HG03064 (cell line): Measurements from ENCODE around the gene SLC7A5.
"Not testable (repeated sequence)": the region's sequence is repeated elsewhere in the genome, so short reads cannot be mapped to it uniquely, and the experiment has no call there.

Experiments
- ATAC-seq: cut with Tn5 transposase; IDR thresholded peaks from one replicate; pipeline ENCODE4 v1.9.1; 2021; ENCODE audit warnings: low read depth; ENCODE audit not compliant: unreplicated experiment

Gene SLC7A5

GRCh38 chr16:87802670-87803069, 66.6 kb downstream of the SLC7A5 start:
- no peak for ATAC-seq

GRCh38 chr16:87801679-87802259, 67.5 kb downstream of the SLC7A5 start:
- no peak for ATAC-seq

DNA sequence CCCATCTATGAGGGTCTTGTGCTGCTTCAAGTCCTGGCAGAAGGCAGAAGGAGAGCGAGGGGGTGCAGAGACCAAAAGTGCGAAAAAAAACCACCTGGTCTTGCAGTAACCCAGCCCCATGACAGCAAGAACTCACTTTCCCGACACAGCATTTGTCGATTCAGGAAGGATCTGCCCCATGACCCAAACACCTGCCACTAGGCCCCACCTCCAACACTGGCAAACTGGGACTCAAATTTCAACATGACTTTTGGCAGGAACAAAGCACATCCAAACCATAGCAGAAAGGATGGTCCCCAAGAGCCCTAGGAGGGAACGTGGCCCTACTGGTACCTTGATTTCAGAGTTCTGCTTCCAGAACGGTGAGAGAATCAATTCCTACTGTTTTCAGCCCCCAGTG, 68.8 kb downstream of the SLC7A5 start:
- ATAC-seq = no peak

- ATAC-seq = no peak
These were observed 74.0 kb downstream of the SLC7A5 start for GRCh38 chr16:87795336-87795735.

DNA sequence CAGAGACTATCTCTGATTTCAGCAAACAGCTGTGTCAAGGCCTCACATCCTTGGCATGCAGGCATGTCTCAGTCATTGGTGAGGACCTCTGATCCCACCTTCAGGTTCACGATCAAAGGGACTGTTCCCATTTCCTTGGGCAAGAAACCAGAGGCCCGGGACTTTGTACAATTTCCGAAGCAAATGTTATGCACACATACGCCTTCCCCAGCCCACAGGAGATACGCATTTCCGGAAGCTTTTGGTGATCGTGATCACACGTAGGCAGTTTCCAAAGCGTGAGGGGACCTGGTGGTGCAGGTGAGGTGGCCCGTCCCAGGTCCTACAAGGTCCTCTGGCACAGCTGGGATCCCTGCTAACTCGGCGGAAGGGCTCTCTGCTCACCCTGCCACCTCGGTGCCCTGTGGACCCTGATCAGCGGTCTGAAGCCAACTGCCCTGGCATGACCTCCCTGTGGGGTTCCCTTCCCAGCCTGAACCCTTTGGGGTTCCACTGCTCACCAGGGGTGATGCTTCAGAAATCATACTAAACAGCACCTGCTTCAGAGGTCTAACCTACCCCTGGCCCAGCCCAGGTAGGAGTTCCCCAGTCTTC, 74.7 kb downstream of the SLC7A5 start:
- no peak for ATAC-seq

DNA sequence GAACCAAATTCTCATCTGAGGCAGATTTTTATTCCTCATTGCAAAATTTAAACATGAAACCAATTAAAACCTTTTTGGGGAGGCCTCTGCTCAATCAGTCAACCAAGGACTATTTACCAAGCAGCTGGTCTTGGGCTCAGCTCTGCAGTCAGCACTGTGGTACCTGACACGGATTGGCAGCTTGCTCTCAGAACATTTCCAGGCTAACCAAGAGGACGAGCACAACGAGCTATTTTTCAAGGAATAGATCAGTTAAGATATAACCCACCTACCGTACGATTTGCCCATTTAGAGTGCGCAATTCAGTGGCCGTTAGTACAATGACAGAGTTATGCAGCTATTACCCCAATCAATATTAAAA, 77.1 kb downstream of the SLC7A5 start:
- ATAC-seq = no peak

- ATAC-seq = no peak
These were observed 77.8 kb downstream of the SLC7A5 start for GRCh38 chr16:87791295-87792204.

DNA sequence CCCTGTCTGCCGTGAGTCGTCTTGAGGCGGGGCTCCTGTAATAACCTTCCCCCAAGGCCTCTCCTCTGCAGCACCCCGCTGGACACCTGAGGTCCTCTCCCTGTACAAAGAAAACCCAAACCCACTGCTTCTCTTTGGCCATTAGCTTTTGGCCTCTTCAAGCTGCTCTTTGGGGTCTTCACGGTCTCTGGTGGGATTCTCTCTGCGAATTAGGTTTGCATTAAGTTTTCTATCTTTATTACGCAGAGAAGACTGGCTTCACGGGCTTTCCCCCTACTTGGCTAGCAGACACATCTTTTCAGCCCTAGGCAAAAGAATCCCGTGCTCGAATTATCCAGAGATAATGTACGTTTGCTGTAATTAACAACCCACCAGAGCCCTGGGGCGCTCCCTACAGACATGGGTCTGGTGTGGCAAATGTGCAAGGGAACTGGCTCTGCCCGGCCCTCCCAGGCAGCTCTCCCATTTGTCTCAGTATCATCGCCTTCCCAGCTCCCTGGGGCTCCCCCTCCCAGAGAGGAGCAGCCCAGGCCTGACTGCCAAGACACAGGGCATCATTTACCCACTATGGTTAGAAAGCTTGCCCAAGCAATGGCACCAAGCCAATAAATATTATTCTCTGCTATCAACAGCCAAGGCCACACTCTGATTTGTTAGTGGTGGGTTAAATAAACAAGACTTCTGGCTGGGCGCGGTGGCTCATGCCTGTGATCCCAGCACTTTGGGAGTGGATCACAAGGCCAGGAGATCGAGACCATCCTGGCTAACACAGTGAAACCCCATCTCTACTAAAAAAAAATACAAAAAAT, 78.8 kb downstream of the SLC7A5 start:
- no peak for ATAC-seq

DNA sequence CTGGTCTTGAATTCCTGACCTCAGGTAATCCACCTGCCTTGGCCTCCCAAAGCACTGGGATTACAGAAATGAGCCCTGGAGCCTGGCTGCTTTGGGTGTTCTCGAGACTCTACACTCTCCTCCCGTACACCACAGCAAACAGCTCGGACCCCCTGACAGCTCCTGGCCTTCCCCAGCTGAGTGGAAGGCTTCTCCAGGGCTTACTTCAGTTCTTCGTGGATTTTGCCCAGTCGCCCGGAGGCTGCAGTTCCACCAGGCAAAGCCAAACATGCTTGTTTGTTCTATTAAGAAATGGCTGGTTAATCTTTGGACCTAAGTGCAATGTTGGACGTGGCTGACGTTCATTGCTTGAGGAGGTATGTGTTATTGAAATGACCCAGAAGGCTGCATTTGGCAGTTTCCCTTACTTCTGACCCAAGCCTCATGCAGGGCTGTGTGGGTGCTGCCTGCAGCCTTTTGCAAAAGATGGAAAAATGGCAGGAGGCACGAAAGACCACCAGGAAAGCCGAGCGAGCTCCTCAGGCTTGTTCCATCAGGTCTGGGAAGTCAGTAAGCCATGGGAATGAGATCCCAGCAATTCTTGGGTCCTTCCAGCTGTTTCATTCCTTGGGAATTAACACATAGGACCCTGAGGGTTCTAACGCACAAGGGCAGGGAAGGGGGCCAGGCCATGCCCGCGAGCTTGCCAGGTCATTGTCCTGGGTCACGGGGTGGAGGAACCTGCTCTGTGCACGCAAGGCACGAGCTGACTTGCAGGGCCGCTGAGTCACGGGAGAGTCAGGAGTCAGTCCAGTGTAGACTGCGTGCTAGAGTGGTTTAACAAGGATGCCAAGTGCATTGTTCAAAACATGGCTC, 79.6 kb downstream of the SLC7A5 start:
- ATAC-seq = no peak

DNA sequence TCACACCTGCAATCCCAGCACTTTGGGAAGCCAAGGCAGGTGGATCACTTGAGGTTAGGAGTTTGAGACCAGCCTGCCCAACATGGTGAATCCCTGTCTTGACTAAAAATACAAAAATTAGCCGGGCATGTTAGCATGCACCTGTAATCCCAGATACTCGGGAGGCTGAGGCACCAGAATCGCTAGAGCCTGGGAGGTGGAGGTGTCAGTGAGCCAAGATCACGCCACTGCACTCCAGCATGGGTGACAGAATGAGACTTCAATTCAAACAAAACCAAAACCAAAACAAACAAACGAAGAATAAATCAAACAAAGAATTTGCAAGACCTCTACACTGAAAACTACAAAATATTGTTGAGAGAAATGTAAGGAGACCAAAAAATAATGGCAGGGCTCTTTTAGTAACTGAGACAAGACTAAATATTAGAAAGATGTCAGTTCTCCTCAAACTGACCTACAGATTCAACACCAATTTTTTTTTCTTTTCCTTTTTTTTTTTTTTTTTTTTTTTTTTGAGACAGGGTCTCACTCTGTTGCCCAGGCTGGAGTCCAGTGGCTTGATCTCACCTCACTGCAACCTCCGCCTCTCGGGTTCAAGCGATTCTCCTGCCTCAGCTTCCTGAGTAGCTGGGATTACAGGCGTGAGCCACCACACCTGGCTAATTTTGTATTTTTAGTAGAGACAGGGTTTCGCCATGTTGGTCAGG, 80.4 kb downstream of the SLC7A5 start:
- ATAC-seq = not testable (repeated sequence)

GRCh38 chr16:87787451-87788091, 81.7 kb downstream of the SLC7A5 start:
- not testable (repeated sequence) for ATAC-seq

DNA sequence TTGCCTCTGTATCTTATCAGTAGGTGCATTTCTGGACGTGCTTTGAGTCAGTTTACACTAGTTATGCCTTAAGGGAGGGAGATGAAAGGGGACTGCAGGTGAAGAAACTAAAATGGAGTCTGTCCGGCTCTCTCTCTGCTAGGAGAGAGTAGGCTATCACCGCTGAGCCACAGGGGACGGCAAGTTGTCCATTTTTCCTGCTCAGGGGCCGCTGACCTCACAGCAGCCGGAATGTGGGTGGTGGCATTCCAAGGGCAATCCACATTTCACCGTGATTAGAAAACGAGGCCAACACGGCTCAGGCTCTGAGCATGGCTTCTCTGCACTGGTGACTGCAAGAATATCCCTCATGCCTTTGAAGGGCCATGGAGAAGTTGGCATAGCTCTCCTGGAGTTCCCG, 84.5 kb downstream of the SLC7A5 start:
- ATAC-seq = no peak

DNA sequence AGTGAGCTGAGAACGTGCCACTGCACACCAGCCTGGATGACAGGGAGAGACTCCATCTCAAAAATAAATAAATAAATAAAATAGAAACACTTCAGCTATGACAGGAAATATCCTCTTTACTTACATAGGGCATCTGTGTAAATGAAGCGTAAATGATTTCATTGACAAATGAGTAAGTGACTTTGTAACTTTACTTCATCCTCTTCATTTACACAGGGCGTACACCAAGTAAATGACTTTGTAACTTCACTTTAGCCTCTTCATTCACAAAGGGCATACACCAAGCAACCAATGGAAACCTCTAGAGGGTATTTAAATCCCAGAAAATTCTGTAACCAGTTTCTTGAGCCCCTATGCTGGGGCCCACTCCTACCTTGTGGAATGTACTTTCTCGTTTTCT, 87.3 kb downstream of the SLC7A5 start:
- ATAC-seq = no peak

DNA sequence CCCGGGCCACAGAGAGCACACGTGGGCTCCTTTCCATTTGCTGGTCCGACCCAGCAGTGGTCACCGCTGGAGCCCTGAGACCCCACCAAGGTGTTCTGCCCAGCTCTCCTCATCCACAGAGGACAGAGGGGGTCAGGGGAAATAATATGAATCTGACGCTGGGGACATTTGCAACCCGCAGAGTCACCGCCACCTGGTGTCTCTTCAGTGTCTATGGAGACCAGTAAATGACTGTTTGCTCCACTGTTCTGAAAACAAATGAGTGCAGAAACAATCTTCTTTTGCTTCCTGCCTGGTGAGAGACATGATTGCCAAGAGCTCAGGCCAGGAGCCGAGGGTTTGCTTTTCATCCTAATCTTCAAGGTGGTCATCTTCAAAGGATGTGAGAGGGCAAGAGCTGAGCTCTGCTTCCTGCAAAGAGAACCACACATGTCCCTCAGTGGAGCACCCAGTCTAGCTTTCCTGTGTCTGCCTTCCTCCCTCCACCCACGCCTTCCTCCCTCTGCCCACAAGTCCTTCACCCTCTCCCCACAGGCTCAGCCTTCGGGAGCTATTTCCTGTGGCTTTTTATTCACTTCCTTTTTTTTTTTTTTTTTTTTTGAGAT, 88.8 kb downstream of the SLC7A5 start:
- ATAC-seq = no peak
